Progenitor cell of endocrine pancreas (in vitro differentiated cells): ENCODE results near the gene RCL1. TPM values are rescaled to one million over a fixed set of nuclear protein-coding genes. Genes with fewer than 3 reads are reported as not detected.
"Not testable (repeated sequence)": the region's sequence is repeated elsewhere in the genome, so short reads cannot be mapped to it uniquely, and the experiment has no call there.

ENCODE experiments used
- DNase-seq: peaks from one replicate; pipeline ENCODE4 v3.0.0; 2021; ENCODE audit warnings: low spot score; ENCODE audit not compliant: unreplicated experiment
- H3K27ac Mint-ChIP-seq: 2 replicates; pipeline ENCODE4 v1.8.0; 2021; ENCODE audit warnings: mild to moderate bottlenecking, moderate library complexity, mixed read lengths
- H3K27me3 Mint-ChIP-seq: 2 replicates; pipeline ENCODE4 v1.8.0; 2021; ENCODE audit warnings: mixed read lengths
- H3K36me3 Mint-ChIP-seq: 2 replicates; pipeline ENCODE4 v1.8.0; 2022; ENCODE audit warnings: mixed read lengths; ENCODE audit not compliant: insufficient read depth
- H3K4me1 Mint-ChIP-seq: 2 replicates; pipeline ENCODE4 v1.8.0; 2021; ENCODE audit warnings: low read depth, mixed read lengths
- H3K4me3 Mint-ChIP-seq: 2 replicates; pipeline ENCODE4 v1.8.0; 2021; ENCODE audit warnings: low read depth, mild to moderate bottlenecking, moderate library complexity, mixed read lengths
- H3K9me3 Mint-ChIP-seq: 2 replicates; pipeline ENCODE4 v1.8.0; 2021; ENCODE audit warnings: low read depth, mixed read lengths
- CTCF ChIP-seq: fragments of 200-600 bp; sonication (generic); IDR thresholded peaks from one replicate; pipeline ENCODE4 v1.5.0; 2021; ENCODE audit warnings: antibody characterized with exemption, mild to moderate bottlenecking; ENCODE audit not compliant: unreplicated experiment
- total RNA-seq: library from RNA; stranded (reverse); gene quantifications from 2 replicates; pipeline ENCODE4 v1.2.1, GENCODE V29; 2021

RCL1 gene
- total RNA-seq, 1 donor from 2014 or later, result 18.2 TPM

GRCh38 chr9:4890929-4891328, 98.2 kb downstream of the RCL1 start:
- no peak overlapping the region for H3K4me3 Mint-ChIP-seq
- H3K27ac Mint-ChIP-seq, result no peak overlapping the region
- TF ChIP-seq CTCF, result no peak
- H3K27me3 Mint-ChIP-seq, result no peaks in the 10 kb centered on the region
- H3K9me3 Mint-ChIP-seq, result no peaks in the 10 kb centered on the region
- no peak for DNase-seq
- H3K4me1 Mint-ChIP-seq, result peaks cover 5% of the 10 kb centered on the region
- no peaks in the 10 kb centered on the region for H3K36me3 Mint-ChIP-seq

- H3K4me3 Mint-ChIP-seq, result no peak overlapping the region
- H3K4me1 Mint-ChIP-seq, result peaks cover 4% of the 10 kb centered on the region
- H3K27ac Mint-ChIP-seq, result no peak overlapping the region
- TF ChIP-seq CTCF, result no peak
- no peaks in the 10 kb centered on the region for H3K36me3 Mint-ChIP-seq
- H3K27me3 Mint-ChIP-seq, result no peaks in the 10 kb centered on the region
- H3K9me3 Mint-ChIP-seq, result no peaks in the 10 kb centered on the region
- no peak for DNase-seq
Measured at GRCh38 chr9:4891674-4892073, 98.9 kb downstream of the RCL1 start.

- Mint-ChIP-seq H3K27me3 (no peaks in the 10 kb centered on the region), H3K36me3 (no peaks in the 10 kb centered on the region), H3K4me3 (no peak overlapping the region), H3K9me3 (peaks cover 3% of the 10 kb centered on the region), H3K4me1 (no peaks in the 10 kb centered on the region), H3K27ac (no peak overlapping the region)
- no peak for TF ChIP-seq CTCF
- no peak for DNase-seq
Measured at GRCh38 chr9:4892501-4893194, 99.9 kb downstream of the RCL1 start.

GRCh38 chr9:4894076-4894475, 101.3 kb downstream of the RCL1 start:
- H3K27me3 Mint-ChIP-seq, result no peaks in the 10 kb centered on the region
- TF ChIP-seq CTCF, result no peak
- no peaks in the 10 kb centered on the region for H3K36me3 Mint-ChIP-seq
- no peak overlapping the region for H3K4me3 Mint-ChIP-seq
- H3K9me3 Mint-ChIP-seq, result peaks cover 10% of the 10 kb centered on the region
- no peak for DNase-seq
- no peaks in the 10 kb centered on the region for H3K4me1 Mint-ChIP-seq
- H3K27ac Mint-ChIP-seq, result no peak overlapping the region

GRCh38 chr9:4899853-4900252, 107.1 kb downstream of the RCL1 start:
- not testable (repeated sequence) for H3K27ac Mint-ChIP-seq, H3K36me3 Mint-ChIP-seq, H3K27me3 Mint-ChIP-seq, DNase-seq, H3K4me1 Mint-ChIP-seq, H3K4me3 Mint-ChIP-seq
- H3K9me3 Mint-ChIP-seq, result peaks cover 19% of the 10 kb centered on the region

GRCh38 chr9:4901401-4902134, 108.8 kb downstream of the RCL1 start:
- H3K4me1 Mint-ChIP-seq, H3K27me3 Mint-ChIP-seq, H3K36me3 Mint-ChIP-seq, DNase-seq, H3K4me3 Mint-ChIP-seq: not testable (repeated sequence)
- Mint-ChIP-seq H3K9me3 (peaks cover 19% of the 10 kb centered on the region), H3K27ac (peak overlapping the region; percentile 70)
